GM04503 (cell line): Measurements from ENCODE around the gene DICER1.
"Not testable (repeated sequence)": the region's sequence is repeated elsewhere in the genome, so short reads cannot be mapped to it uniquely, and the experiment has no call there.

Experiments
- DNase-seq: peaks from one replicate; pipeline ENCODE4 v3.0.0-alpha.2; 2012; ENCODE audit warnings: low read depth

Gene DICER1

DNA sequence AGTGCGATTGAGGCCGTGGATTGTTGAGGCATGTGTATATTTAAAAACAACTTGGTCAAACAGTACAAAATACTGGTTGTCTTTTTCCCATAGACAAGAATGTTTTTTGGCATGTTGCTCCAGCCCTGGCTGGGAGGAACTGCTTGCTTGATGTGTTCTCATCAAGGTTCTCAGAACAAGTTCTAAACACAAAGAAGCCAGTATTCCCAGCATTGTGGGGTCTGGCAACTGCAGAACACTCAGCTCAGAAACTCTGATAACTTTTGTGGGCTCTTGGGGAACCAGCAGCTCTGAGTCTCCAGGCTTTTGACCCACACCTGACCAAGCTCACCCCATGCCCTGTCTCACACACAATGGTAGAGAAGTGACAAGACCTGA, 27.1 kb upstream of the DICER1 start:
- DNase-seq, result no peak

DNA sequence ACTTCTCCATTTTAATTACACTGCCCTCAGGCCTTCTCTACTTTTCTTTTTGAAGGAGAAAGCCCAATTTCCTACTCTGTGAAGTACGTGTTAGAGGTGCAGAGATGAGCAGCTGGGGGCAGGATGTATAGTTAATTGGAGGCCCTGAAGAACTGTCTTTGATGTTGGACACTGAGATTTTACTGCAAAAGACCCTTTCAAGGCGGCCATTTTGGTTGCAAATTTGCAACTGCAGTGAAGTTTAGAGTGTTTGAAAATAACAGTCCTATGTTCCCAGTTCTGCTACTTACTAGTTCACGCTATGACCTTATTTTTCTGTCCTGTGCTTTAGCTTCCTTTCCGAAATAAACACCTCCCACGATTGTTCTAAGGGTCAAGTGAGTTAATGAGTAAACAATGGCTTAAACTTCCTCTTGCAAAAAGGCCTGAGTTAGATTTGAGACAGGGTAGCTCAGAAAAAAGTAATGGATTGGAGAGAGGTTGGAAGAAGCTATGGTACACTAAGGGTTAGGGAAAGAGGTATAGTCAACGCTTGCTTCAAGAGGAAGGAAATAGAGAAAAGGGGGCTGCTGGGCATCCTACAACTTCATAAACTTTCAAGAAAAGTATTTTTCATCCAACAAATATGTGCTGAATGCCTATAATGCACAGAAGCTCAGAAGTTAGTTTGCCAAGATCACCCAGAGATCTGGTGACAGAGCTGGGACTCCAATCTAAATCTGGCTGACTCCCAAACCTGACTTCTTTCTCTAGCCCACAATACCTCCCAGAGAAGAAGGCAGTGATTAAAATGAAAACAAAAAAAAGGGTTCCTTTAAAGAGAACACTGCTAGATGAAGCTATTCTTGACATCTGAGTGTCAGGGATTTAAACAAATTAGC, 26.4 kb upstream of the DICER1 start:
- no peak for DNase-seq

DNA sequence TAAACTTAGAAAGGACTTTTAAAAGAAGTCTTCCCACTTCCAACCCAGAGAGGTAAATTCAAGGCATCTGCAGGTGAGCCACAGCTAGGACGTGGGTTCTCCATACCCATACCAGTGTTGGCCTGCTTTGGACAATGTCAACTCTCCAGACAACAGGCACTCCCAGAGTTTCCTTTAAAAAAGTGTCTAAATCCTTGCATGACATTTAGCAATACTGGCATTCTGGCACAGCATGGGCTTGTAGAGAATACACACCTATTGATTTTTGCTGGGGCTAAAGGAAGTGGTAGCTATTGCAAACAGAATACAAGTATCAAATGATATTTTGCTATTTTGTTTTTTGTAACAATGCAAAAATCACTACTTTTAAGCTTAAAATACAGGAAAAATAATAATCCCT, 25.8 kb upstream of the DICER1 start:
- no peak for DNase-seq

- no peak for DNase-seq
Observed at GRCh38 chr14:95182379-95182778, 25.1 kb upstream of the DICER1 start.

DNA sequence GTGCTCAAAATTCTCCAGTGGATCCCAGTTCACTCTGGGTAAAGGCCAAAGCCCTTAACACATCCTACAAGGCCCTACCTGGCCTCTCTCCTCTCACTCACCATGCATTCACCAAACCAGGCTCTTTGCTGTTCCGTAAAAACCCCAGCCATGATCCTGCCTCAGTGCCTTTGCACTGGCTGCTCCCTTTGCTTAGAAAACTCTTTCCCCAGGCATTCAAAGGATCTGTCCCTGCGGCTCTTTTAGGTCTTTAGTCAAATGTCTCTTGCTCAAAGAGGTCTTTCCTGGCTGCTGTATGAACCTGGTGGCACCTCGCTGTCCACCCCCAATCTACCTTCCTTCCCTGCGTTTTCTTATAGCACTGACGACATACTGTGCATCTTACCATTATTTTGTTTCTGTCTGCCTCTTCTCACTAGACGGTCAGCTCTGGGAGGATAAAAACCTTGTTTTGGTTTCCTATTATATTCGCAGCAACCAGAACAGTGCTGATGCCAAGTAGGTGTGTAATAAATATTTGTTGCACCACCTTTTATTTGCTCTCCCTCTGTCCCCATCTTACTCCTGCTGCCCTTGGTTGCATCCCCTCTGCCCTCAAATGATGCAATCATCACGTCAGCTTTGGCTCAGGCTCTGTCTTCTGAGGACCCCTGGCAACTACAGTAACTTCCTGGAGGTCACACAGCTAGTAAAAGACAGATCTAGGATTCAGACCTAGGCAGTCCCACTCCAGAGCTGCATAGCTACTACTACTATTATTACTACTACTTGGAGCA, 23.8 kb upstream of the DICER1 start:
- no peak for DNase-seq

DNA sequence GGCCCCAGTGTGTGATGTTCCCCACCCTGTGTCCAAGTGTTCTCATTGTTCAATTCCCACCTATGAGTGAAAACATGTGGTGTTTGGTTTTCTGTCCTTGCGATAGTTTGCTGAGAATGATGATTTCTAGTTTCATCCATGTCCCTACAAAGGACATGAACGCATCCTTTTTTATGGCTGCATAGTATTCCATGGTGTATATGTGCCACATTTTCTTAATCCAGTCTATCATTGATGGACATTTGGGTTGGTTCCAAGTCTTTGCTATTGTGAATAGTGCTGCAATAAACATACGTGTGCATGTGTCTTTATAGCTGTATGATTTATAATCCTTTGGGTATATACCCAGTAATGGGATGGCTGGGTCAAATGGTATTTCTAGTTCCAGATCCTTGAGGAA, 18.3 kb upstream of the DICER1 start:
- DNase-seq, result not testable (repeated sequence)

- DNase-seq, result no peak
Observed at GRCh38 chr14:95174184-95174792, 17.0 kb upstream of the DICER1 start.

- DNase-seq, result no peak
Observed at GRCh38 chr14:95173518-95173917, 16.2 kb upstream of the DICER1 start.

DNA sequence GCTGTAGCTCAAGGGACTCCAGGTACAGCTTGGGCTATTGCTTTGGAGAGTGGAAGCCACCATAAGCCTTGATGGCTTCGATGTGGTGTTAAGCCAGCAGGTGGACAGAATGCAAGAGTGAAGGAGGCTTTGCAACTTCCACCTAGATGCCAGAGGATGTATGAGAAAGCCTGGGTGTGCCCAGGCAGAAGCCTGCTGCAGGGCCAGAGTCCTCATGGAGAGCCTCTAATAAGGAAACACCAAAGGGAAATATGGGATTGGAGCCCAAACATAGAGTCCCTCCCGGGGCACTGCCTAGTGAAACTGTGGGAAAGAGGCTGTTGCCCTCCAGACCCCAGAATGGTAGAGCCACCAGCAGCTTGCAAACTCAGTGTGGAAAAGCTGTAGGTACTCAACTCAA, 9.8 kb upstream of the DICER1 start:
- no peak for DNase-seq

- no peak for DNase-seq
Observed at GRCh38 chr14:95165517-95165916, 8.2 kb upstream of the DICER1 start.

- DNase-seq, result no peak
Observed at GRCh38 chr14:95164506-95164905, 7.2 kb upstream of the DICER1 start.

DNA sequence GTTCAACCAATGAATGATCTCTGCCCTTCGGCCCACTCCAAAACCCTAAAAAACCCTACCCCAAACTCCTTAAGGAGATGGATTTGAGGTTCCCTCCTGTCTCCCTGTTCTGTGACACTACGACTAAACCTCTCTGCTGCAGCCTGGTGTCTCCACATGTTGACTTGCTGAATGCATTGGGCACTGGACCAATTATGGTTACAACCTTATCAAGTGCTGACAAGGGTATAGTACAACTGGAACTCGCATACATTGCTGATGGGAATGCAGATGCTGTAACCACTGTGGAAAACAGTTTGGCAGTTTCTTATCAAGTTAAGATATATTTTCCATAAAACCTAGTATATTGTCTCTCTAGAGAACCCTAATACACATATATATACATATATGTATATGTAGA, 6.3 kb upstream of the DICER1 start:
- no peak for DNase-seq

DNA sequence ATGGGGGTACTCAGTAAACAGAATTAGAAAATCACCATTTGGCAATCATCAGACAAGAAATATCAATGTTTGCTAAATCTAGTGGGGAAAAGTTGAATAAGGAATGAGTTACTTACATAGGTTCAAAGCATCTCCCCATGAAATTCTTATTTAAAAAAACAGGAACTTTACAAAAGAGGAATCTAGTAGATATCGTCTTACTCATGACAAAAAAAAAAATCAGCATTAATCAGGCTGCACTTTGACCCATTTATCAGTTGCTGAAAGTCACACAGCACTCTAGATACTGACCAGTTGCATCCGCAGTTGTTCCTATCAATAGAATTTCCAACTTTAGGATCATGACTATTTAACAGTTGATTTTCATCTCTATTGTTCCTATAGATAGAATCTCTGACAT, 5.8 kb upstream of the DICER1 start:
- no peak for DNase-seq

DNA sequence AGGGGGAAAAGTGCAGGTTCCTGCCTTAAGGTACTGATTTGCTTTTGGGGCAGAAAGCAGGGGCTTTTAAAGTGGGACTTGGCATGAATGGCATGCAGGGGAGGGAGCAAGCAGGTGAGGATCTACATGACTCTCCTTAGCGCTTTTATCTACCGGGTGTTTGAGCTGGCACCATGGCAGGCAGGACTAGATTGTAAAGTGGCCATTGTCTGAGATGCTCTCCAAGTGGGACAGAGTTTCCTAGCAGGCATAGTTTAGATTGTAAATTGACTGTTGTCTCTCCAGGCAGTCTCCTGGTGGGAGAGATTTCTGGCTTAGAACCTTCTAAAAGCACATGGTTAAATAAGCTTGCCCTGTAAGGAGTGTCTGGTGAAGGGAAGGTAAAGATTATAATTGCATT, 5.3 kb upstream of the DICER1 start:
- DNase-seq, result no peak

DNA sequence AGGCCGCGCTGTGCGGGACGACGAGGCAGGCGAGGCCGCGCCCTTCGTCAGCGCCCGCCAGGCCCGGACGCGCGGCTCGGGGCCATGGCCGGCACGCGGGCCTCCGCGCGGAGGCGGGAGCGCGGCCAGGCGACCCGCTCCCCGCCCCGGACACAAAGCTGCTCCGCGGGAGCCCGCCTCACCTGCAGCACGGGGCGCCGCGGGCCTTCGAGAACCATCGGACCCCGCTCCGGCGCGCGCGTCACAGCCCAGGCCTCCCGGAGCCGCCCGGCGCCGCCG, 342 bp downstream of the DICER1 start:
- DNase-seq, result no peak

GRCh38 chr14:95156161-95157047, 925 bp downstream of the DICER1 start:
- DNase-seq, result no peak

- no peak for DNase-seq
Observed at GRCh38 chr14:95155045-95155444, 2.3 kb downstream of the DICER1 start.

GRCh38 chr14:95153866-95154265, 3.5 kb downstream of the DICER1 start:
- no peak for DNase-seq

DNA sequence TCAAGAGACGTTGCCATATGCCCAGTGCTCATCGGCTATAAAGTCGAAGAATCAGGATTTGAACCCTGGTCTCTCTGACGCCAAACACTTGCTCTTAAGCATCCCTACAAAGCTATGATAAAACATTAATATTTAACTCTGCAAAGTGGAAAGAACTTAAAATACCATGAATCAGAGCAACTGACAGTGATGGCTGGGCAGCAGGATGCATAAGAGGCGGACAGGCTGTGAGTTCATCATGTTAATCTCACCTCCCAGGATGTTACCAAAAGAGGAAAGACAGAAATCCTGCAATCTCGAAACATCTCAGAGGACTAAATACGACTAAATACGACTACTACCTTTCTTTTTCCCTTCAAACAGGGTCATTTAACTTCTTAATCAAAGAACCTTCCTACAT, 5.8 kb downstream of the DICER1 start:
- no peak for DNase-seq

DNA sequence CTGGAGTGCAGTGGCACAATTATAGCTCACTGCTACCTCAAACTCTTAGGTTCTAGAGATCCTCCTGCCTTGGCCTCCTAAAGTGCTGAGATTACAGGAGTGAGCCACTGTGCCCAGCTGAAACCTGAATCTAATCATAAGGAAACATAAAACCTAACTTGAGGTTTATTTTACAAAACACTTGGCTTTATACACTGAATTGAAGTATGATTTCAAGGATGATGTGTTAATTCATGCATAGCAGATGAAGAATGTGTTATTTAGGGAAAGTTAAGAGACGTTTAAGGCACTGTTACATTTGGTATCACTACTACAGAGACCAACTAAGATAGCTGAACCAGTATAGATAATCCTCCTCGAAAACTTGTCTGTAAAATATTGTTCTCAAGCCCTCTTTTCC, 6.4 kb downstream of the DICER1 start:
- DNase-seq, result no peak

DNA sequence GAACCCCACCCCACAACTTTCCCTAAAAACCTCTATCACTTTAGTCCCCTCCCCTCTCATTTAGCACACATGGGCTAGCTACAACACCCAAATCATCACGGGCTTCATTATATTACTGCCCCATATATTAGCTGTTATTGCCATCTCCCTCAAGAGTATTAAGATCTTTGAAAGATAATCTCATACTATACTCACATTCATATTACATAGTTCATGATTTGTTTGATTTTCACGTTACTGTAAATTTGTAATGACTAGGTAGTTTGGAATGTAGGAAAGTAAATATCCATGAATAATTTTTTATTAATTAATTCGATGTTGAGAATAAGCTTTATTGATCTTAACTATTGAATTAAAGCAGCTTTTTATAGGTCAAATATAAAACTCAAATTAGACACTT, 7.9 kb downstream of the DICER1 start:
- no peak for DNase-seq

DNA sequence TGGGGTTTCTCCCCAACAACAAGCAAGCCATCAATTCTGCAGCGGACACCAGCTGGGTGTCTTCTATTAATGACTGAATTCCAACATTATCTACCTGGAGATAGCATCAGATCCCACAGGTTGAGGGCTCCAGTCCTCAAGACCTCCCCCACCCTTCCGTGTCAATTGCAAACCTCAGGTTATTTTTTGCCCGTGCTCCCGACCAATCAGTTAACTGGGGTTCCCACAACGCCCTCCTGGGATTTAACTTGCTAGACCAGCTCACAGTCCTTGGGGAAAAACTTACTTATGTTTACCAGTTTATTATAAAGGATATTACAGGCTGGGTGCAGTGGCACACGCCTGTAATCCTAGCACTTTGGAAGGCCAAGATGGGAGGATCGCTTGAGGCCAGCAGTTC, 9.7 kb downstream of the DICER1 start:
- no peak for DNase-seq
